ENCODE results near the gene DNM3.

The DNM3 gene

GRCh38 chr1:172109359-172109758 is 268.1 kb downstream of the DNM3 start:
- peak; percentile 25 for DNase-seq
- in situ Hi-C loops (cut with MboI; ENCODE audit: low pct_unique_long_range_greater_than_20kb, low sequenced_read_pairs), result no loop called here

- in situ Hi-C loops (cut with MboI; ENCODE audit: low pct_unique_long_range_greater_than_20kb, low sequenced_read_pairs), result no loop called here
- peak; percentile 18 for DNase-seq
Measured at GRCh38 chr1:172112576-172112975, 271.3 kb downstream of the DNM3 start.

GRCh38 chr1:172117800-172118199 is 276.5 kb downstream of the DNM3 start:
- in situ Hi-C loops (cut with MboI; ENCODE audit: low pct_unique_long_range_greater_than_20kb, low sequenced_read_pairs), result no loop called here

GRCh38 chr1:172118618-172119017 is 277.3 kb downstream of the DNM3 start:
- no peak for DNase-seq
- in situ Hi-C loops (cut with MboI; ENCODE audit: low pct_unique_long_range_greater_than_20kb, low sequenced_read_pairs), result no loop called here

More at GRCh38 chr1:172117800-172118199, 276.5 kb downstream of the DNM3 start:
- no peak for DNase-seq

- in situ Hi-C loops (cut with MboI; ENCODE audit: low pct_unique_long_range_greater_than_20kb, low sequenced_read_pairs), result no loop called here
- no peak for DNase-seq
Measured at GRCh38 chr1:172119184-172119583, 277.9 kb downstream of the DNM3 start.

- DNase-seq, result no peak
- in situ Hi-C loops (cut with MboI; ENCODE audit: low pct_unique_long_range_greater_than_20kb, low sequenced_read_pairs), result no loop called here
Measured at GRCh38 chr1:172120381-172120780, 279.1 kb downstream of the DNM3 start.

GRCh38 chr1:172121081-172121717 is 279.9 kb downstream of the DNM3 start:
- in situ Hi-C loops (cut with MboI; ENCODE audit: low pct_unique_long_range_greater_than_20kb, low sequenced_read_pairs), result no loop called here
- DNase-seq, result no peak

GRCh38 chr1:172122381-172122780 is 281.1 kb downstream of the DNM3 start:
- in situ Hi-C loops (cut with MboI; ENCODE audit: low pct_unique_long_range_greater_than_20kb, low sequenced_read_pairs), result no loop called here
- DNase-seq, result no peak

- no peak for DNase-seq
Measured at GRCh38 chr1:172125250-172125649, 284.0 kb downstream of the DNM3 start.

GRCh38 chr1:172125812-172126430 is 284.6 kb downstream of the DNM3 start:
- in situ Hi-C loops (cut with MboI; ENCODE audit: low pct_unique_long_range_greater_than_20kb, low sequenced_read_pairs), result no loop called here
- DNase-seq, result no peak

More at GRCh38 chr1:172125250-172125649, 284.0 kb downstream of the DNM3 start:
- in situ Hi-C loops (cut with MboI; ENCODE audit: low pct_unique_long_range_greater_than_20kb, low sequenced_read_pairs), result no loop called here

- no peak for DNase-seq
- in situ Hi-C loops (cut with MboI; ENCODE audit: low pct_unique_long_range_greater_than_20kb, low sequenced_read_pairs), result no loop called here
Measured at GRCh38 chr1:172132836-172133235, 291.5 kb downstream of the DNM3 start.

- DNase-seq, result no peak
- in situ Hi-C loops (cut with MboI; ENCODE audit: low pct_unique_long_range_greater_than_20kb, low sequenced_read_pairs), result no loop called here
Measured at GRCh38 chr1:172134087-172134731, 292.9 kb downstream of the DNM3 start.

- in situ Hi-C loops (cut with MboI; ENCODE audit: low pct_unique_long_range_greater_than_20kb, low sequenced_read_pairs), result no loop called here
- peak; percentile 13 for DNase-seq
Measured at GRCh38 chr1:172135076-172135672, 293.9 kb downstream of the DNM3 start.

GRCh38 chr1:172135978-172136610 is 294.8 kb downstream of the DNM3 start:
- no peak for DNase-seq
- in situ Hi-C loops (cut with MboI; ENCODE audit: low pct_unique_long_range_greater_than_20kb, low sequenced_read_pairs), result no loop called here

- DNase-seq, result no peak
Measured at GRCh38 chr1:172136925-172137324, 295.6 kb downstream of the DNM3 start.

GRCh38 chr1:172137703-172138454 is 296.6 kb downstream of the DNM3 start:
- in situ Hi-C loops (cut with MboI; ENCODE audit: low pct_unique_long_range_greater_than_20kb, low sequenced_read_pairs), result no loop called here
- DNase-seq, result no peak

More at GRCh38 chr1:172136925-172137324, 295.6 kb downstream of the DNM3 start:
- in situ Hi-C loops (cut with MboI; ENCODE audit: low pct_unique_long_range_greater_than_20kb, low sequenced_read_pairs), result no loop called here

GRCh38 chr1:172138634-172139033 is 297.3 kb downstream of the DNM3 start:
- in situ Hi-C loops (cut with MboI; ENCODE audit: low pct_unique_long_range_greater_than_20kb, low sequenced_read_pairs), result no loop called here
- DNase-seq, result no peak

GRCh38 chr1:172139196-172139595 is 297.9 kb downstream of the DNM3 start:
- in situ Hi-C loops (cut with MboI; ENCODE audit: low pct_unique_long_range_greater_than_20kb, low sequenced_read_pairs), result no loop called here
- DNase-seq, result no peak

- DNase-seq, result no peak
- in situ Hi-C loops (cut with MboI; ENCODE audit: low pct_unique_long_range_greater_than_20kb, low sequenced_read_pairs), result no loop called here
Measured at GRCh38 chr1:172140072-172140471, 298.8 kb downstream of the DNM3 start.
